WTC11 (cell line): ENCODE data around the gene FITM1. TPM values are rescaled to one million over a fixed set of nuclear protein-coding genes. Genes with fewer than 3 reads are reported as not detected.
A peak's percentile ranks its signal among the peaks of the same experiment; 100 is the strongest.

ENCODE experiments used
- ATAC-seq: fragments of 200-7000 bp; cut with Tn5 transposase; 2 replicates; pipeline ENCODE4 v1.10.0; 2021; ENCODE audit warnings: mild to moderate bottlenecking, moderate library complexity
- CTCF ChIA-PET: fragments of 300-600 bp; sonication (Branson Sonifier 250); formaldehyde crosslinking; loops from one replicate; lab custom pipeline; 2021; ENCODE audit warnings: antibody characterized with exemption; lab: Charles Lee
- POLR2A ChIA-PET: fragments of 350-600 bp; sonication (Branson Sonifier 250); formaldehyde crosslinking; loops from one replicate; lab custom pipeline; 2021; ENCODE audit warnings: antibody characterized with exemption; lab: Charles Lee
- DNase-seq: peaks from one replicate; pipeline ENCODE4 v3.0.0; 2021; ENCODE audit warnings: low spot score
- H3K27ac Mint-ChIP-seq: 2 replicates; pipeline ENCODE4 v1.8.0; 2021; ENCODE audit warnings: mixed read lengths
- H3K27me3 Mint-ChIP-seq: 2 replicates; pipeline ENCODE4 v1.8.0; 2021; ENCODE audit warnings: low read depth, mild to moderate bottlenecking, moderate library complexity, mixed read lengths
- H3K36me3 Mint-ChIP-seq: 2 replicates; pipeline ENCODE4 v1.8.0; 2021; ENCODE audit warnings: mixed read lengths
- H3K4me1 Mint-ChIP-seq: 2 replicates; pipeline ENCODE4 v1.8.0; 2022; ENCODE audit warnings: mixed read lengths
- H3K4me3 Mint-ChIP-seq: 2 replicates; pipeline ENCODE4 v1.8.0; 2021; ENCODE audit warnings: mild to moderate bottlenecking, moderate library complexity, mixed read lengths
- H3K9me3 Mint-ChIP-seq: 2 replicates; pipeline ENCODE4 v1.8.0; 2021; ENCODE audit warnings: mixed read lengths
- AR ChIP-seq: fragments of 250-450 bp; sonication (Bioruptor Pico); IDR thresholded peaks from 2 replicates; pipeline ENCODE4 v1.9.0; 2021; ENCODE audit warnings: mild to moderate bottlenecking
- E2F4 ChIP-seq: sonication (generic); formaldehyde crosslinking; IDR thresholded peaks from 2 replicates; pipeline ENCODE4 v1.8.1; 2022; ENCODE audit warnings: low read depth, mild to moderate bottlenecking, moderate library complexity, missing genetic modification reagents, borderline replicate concordance
- FOXK1 ChIP-seq: sonication (generic); formaldehyde crosslinking; IDR thresholded peaks from 2 replicates; pipeline ENCODE4 v1.8.0; 2022; ENCODE audit warnings: mild to moderate bottlenecking, moderate library complexity, missing genetic modification reagents
- FOXP4 ChIP-seq: sonication (generic); formaldehyde crosslinking; IDR thresholded peaks from 2 replicates; pipeline ENCODE4 v1.8.0; 2022; ENCODE audit warnings: mild to moderate bottlenecking, missing genetic modification reagents
- HMGA2 ChIP-seq: fragments of 250-450 bp; sonication (Bioruptor Pico); IDR thresholded peaks from 2 replicates; pipeline ENCODE4 v1.4.0; 2021; ENCODE audit warnings: mild to moderate bottlenecking, moderate library complexity
- JUN ChIP-seq: sonication (generic); formaldehyde crosslinking; IDR thresholded peaks from 2 replicates; pipeline ENCODE4 v1.8.0; 2023; ENCODE audit warnings: mild to moderate bottlenecking, missing genetic modification reagents
- NFATC4 ChIP-seq: fragments of 250-450 bp; sonication (Bioruptor Pico); IDR thresholded peaks from 2 replicates; pipeline ENCODE4 v1.9.0; 2021; ENCODE audit warnings: mild to moderate bottlenecking
- NR1H2 ChIP-seq: sonication (generic); formaldehyde crosslinking; IDR thresholded peaks from 2 replicates; pipeline ENCODE4 v1.9.0; 2021; ENCODE audit warnings: mild to moderate bottlenecking, moderate library complexity, missing genetic modification reagents
- NR2C2 ChIP-seq: sonication (generic); formaldehyde crosslinking; IDR thresholded peaks from 2 replicates; pipeline ENCODE4 v1.8.0; 2022; ENCODE audit warnings: mild to moderate bottlenecking, missing genetic modification reagents
- PREB ChIP-seq: sonication (generic); formaldehyde crosslinking; IDR thresholded peaks from 2 replicates; pipeline ENCODE4 v1.8.1; 2022; ENCODE audit warnings: mild to moderate bottlenecking, missing genetic modification reagents, moderate library complexity, borderline replicate concordance
- TEAD4 ChIP-seq: sonication (generic); formaldehyde crosslinking; IDR thresholded peaks from 2 replicates; pipeline ENCODE4 v1.8.0; 2022; ENCODE audit warnings: mild to moderate bottlenecking, missing genetic modification reagents
- TP53 ChIP-seq: sonication (generic); formaldehyde crosslinking; IDR thresholded peaks from 2 replicates; pipeline ENCODE4 v1.8.1; 2023; ENCODE audit warnings: mild to moderate bottlenecking, missing genetic modification reagents
- ZNF263 ChIP-seq: sonication (generic); formaldehyde crosslinking; IDR thresholded peaks from 2 replicates; pipeline ENCODE4 v1.8.1; 2022; ENCODE audit warnings: low read depth, mild to moderate bottlenecking, moderate library complexity, missing genetic modification reagents
- ZNF317 ChIP-seq: sonication (generic); formaldehyde crosslinking; IDR thresholded peaks from 2 replicates; pipeline ENCODE4 v1.8.1; 2023; ENCODE audit warnings: low read depth, mild to moderate bottlenecking, moderate library complexity, missing genetic modification reagents, borderline replicate concordance
- ZNF425 ChIP-seq: fragments of 250-450 bp; sonication (Bioruptor Pico); conservative IDR thresholded peaks from 2 replicates; pipeline ENCODE4 v1.9.0; 2021; ENCODE audit warnings: mild to moderate bottlenecking
- ZNF532 ChIP-seq: fragments of 250-450 bp; sonication (Bioruptor Pico); IDR thresholded peaks from 2 replicates; pipeline ENCODE4 v1.9.0; 2021; ENCODE audit warnings: mild to moderate bottlenecking, borderline replicate concordance
- ZSCAN18 ChIP-seq: fragments of 250-450 bp; sonication (Bioruptor Pico); IDR thresholded peaks from 2 replicates; pipeline ENCODE4 v2.1.2; 2022; ENCODE audit warnings: mild to moderate bottlenecking, moderate library complexity
- total RNA-seq: library from RNA; stranded (reverse); gene quantifications from 3 replicates; pipeline ENCODE4 v1.2.3, GENCODE V29; 2021

Gene FITM1
- total RNA-seq, 1 experiment from 2014 or later = not detected

GRCh38 chr14:24092505-24093206 is 37.8 kb upstream of the FITM1 start:
- ChIA-PET CTCF (interaction anchor here (1.0 to 11.7 kb wide), 10 partner anchors 12 to 103 kb away, joined by 3 to 320 read pairs (median 16); partner anchors contain the start of genes CARMIL3, DCAF11, EMC9 and IRF9), POLR2A (interaction anchor here (0.6 to 6.5 kb wide), 10 partner anchors 12 to 48 kb away, joined by 3 to 67 read pairs (median 13); partner anchors contain the start of genes CARMIL3, DCAF11, EMC9 and NRL)
- Mint-ChIP-seq H3K9me3 (no peaks in the 10 kb centered on the region), H3K27ac (peak overlapping the region; percentile 98), H3K4me1 (peaks cover 32% of the 10 kb centered on the region)
- TF ChIP-seq JUN (no peak), E2F4 (CRISPR knock-in tag) (no peak), TEAD4 (CRISPR knock-in tag) (no peak), FOXK1 (CRISPR knock-in tag) (no peak), ZNF263 (CRISPR knock-in tag) (no peak), TP53 (no peak), ZNF425 (no peak), ZNF317 (no peak), NR2C2 (CRISPR knock-in tag) (no peak), FOXP4 (CRISPR knock-in tag) (no peak), ZNF532 (CRISPR knock-in tag) (no peak), NFATC4 (CRISPR knock-in tag) (no peak), PREB (CRISPR knock-in tag) (no peak), NR1H2 (CRISPR knock-in tag) (no peak), HMGA2 (CRISPR knock-in tag) (no peak), AR (CRISPR knock-in tag) (no peak), ZSCAN18 (no peak)
- TF ChIP-seq, all 79 proteins: peak for 0
- H3K27me3 Mint-ChIP-seq = peaks cover 10% of the 10 kb centered on the region
- no peak for ATAC-seq
- no peak for DNase-seq
- H3K4me3 Mint-ChIP-seq = peak overlapping the region; percentile 43; the same call in 1 of the 2 replicates
- H3K36me3 Mint-ChIP-seq = peaks cover 11% of the 10 kb centered on the region
